RWPE1 (cell line): ENCODE data around the gene AMBRA1.
A peak's percentile ranks its signal among the peaks of the same experiment; 100 is the strongest.

ENCODE experiments used
- CTCF ChIA-PET: fragments of 350-600 bp; sonication (Branson Sonifier 250); formaldehyde crosslinking; extraction: SDS; loops from one replicate; lab custom pipeline; 2021; lab: Yijun Ruan, JAX
- POLR2A ChIA-PET: fragments of 400-600 bp; formaldehyde crosslinking; extraction: SDS; loops from one replicate; lab custom pipeline; 2020; ENCODE audit warnings: antibody characterized with exemption; ENCODE audit not compliant: low non-redundant PET; lab: Yijun Ruan, JAX
- DNase-seq: peaks from one replicate; pipeline ENCODE4 v3.0.0; 2012; ENCODE audit warnings: low spot score
- H3K27ac ChIP-seq: fragments of 450-650 bp; 2 replicates; pipeline ENCODE4 v1.5.1; 2017
- TF ChIP-seq, protein P1 (sequence below): fragments of 450-650 bp; conservative IDR thresholded peaks from 2 replicates; pipeline ENCODE4 v1.5.1; 2017; ENCODE audit warnings: low read depth, mild to moderate bottlenecking

AMBRA1 gene, protein sequence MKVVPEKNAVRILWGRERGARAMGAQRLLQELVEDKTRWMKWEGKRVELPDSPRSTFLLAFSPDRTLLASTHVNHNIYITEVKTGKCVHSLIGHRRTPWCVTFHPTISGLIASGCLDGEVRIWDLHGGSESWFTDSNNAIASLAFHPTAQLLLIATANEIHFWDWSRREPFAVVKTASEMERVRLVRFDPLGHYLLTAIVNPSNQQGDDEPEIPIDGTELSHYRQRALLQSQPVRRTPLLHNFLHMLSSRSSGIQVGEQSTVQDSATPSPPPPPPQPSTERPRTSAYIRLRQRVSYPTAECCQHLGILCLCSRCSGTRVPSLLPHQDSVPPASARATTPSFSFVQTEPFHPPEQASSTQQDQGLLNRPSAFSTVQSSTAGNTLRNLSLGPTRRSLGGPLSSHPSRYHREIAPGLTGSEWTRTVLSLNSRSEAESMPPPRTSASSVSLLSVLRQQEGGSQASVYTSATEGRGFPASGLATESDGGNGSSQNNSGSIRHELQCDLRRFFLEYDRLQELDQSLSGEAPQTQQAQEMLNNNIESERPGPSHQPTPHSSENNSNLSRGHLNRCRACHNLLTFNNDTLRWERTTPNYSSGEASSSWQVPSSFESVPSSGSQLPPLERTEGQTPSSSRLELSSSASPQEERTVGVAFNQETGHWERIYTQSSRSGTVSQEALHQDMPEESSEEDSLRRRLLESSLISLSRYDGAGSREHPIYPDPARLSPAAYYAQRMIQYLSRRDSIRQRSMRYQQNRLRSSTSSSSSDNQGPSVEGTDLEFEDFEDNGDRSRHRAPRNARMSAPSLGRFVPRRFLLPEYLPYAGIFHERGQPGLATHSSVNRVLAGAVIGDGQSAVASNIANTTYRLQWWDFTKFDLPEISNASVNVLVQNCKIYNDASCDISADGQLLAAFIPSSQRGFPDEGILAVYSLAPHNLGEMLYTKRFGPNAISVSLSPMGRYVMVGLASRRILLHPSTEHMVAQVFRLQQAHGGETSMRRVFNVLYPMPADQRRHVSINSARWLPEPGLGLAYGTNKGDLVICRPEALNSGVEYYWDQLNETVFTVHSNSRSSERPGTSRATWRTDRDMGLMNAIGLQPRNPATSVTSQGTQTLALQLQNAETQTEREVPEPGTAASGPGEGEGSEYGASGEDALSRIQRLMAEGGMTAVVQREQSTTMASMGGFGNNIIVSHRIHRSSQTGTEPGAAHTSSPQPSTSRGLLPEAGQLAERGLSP (N-terminal part only)

DNA sequence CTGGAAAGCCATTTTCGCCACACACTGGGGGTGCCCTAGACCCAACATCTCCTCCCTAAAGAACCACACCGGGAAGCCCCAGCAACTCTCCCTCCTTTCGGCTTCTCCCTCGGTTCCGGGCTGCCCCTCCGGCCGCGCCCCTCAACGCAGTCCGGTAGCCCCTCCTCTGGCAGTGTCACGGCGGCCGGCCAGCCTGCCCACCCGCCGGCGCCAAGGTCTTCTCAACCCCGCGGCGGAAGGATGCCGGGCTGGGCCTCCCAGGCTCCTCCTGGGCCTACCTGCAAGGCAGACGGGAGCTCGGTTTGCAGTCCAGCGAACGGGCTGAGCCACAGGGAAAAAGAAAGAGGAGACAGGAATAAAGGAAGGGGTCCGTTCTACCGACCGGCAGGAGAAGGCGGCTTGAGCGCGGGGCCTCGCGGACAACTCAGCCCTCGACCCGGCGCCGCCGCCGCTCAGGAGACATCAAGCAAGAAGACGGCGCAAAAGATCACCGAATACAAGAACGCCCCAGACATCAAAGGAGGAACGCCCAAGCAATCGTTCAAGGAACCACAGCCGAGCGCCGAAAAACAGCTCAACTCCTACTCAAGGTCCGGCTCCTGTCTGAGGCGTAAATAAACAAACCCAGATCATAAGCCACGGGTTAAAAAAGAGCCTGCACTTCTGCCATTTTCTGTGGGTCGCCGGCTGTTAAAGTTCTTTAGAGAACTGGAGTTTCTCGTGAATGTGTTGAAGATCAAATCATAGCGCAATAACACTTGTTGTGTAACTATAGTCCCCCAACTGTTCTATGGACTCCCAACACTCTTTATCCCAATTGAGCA is at the start of gene AMBRA1:
Gene AMBRA1 (minus strand): TSS at position 474 of the 824 bp plus-strand sequence. CDS start 45,643 bp downstream, outside the sequence.
- TF ChIP-seq, protein P1, sequence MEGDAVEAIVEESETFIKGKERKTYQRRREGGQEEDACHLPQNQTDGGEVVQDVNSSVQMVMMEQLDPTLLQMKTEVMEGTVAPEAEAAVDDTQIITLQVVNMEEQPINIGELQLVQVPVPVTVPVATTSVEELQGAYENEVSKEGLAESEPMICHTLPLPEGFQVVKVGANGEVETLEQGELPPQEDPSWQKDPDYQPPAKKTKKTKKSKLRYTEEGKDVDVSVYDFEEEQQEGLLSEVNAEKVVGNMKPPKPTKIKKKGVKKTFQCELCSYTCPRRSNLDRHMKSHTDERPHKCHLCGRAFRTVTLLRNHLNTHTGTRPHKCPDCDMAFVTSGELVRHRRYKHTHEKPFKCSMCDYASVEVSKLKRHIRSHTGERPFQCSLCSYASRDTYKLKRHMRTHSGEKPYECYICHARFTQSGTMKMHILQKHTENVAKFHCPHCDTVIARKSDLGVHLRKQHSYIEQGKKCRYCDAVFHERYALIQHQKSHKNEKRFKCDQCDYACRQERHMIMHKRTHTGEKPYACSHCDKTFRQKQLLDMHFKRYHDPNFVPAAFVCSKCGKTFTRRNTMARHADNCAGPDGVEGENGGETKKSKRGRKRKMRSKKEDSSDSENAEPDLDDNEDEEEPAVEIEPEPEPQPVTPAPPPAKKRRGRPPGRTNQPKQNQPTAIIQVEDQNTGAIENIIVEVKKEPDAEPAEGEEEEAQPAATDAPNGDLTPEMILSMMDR = no peak
- H3K27ac ChIP-seq = peak within 1 kb of the TSS; percentile 77
- CTCF ChIA-PET = interaction anchor here (0.6 kb wide), 2 partner anchors 205 to 225 kb away, joined by 3 read pairs; no protein-coding TSS in a partner anchor
- peak; percentile 72 for DNase-seq
- POLR2A ChIA-PET = interaction anchor here (0.5 kb wide), 1 partner anchor 18 kb away, joined by 3 read pairs; no protein-coding TSS in a partner anchor

DNA sequence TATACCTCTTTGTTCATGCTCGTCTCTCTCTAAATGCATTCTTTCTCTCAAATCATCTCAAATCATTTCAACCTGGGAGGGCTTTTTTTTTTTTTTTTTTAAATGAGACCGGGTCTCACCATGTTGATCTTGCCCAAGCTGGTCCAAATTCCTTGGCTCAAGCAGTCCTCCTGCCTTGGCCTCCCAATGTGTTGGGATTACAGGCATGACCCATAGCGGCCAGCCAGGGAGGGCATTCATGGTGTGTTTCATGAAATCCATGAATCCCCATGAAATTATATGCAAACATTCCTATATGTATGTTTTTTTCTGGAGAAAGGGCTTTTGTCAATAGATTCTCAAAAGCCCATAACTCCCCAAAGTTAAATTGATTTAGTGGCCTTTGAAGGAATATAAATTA is 49.7 kb upstream of the AMBRA1 start:
- POLR2A ChIA-PET = no interaction called here
- TF ChIP-seq, protein P1 = no peak
- no peak overlapping the region for H3K27ac ChIP-seq
- no peak for DNase-seq
- CTCF ChIA-PET = interaction anchor here (0.7 kb wide), 2 partner anchors 31 to 1085 kb away, joined by 3 to 6 read pairs; no protein-coding TSS in a partner anchor

DNA sequence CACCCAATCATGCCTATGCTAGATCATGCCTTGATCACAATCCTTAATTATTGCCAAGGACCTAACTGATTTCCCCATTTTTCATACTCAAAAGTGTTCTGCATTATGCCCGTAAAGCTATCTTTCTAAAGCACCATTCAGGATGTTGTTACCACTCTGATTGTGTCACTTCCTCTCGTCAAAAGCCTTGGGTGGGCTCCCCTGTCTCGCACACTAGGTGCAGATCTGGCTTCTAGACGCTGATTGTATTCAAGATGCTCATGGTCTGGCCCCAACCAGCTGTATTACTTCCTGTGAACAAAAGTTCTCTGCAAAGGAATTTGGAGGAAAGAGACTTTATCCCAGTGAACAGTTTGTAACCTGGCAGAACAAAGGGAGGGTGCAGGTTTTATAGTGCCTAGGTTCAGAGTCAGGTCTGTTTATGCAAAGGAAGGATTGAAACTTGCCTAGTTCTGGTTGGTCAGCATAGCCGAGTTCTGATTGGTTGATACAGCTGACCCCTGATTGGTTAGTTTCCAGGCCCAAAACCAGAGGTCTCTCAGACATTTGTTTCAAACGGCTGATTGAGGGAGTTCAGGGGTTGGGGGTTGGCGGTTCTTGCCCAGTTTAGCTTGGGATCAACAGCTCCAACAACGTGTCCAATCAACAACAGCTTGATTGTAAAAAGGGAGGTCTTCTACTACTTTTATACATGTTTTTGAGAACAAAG is 49.0 kb upstream of the AMBRA1 start:
- peak; percentile 17 for DNase-seq
- no peak overlapping the region for H3K27ac ChIP-seq
- ChIA-PET POLR2A (interaction anchor here (0.6 kb wide), 1 partner anchor 33 kb away, joined by 3 read pairs; no protein-coding TSS in a partner anchor), CTCF (no interaction called here)
- TF ChIP-seq, protein P1 = no peak

DNA sequence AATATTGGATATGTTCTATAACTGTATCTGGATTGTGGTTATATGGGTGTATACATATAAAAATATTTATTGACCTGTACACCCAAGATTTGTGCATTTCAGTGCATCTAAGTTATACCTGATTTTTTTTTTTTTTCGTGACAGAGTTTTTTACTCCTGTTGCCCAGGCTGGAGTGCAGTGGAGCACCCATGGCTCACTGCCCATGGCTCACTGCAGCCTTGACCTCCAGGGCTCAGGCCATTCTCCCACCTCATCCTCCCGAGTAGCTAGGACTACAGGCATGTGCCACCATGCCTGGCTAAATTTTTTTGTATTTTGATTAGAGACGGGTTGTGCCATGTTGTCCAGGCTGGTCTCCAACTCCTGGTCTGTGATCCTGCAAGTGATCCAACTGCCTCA is 47.8 kb upstream of the AMBRA1 start:
- DNase-seq = no peak
- ChIA-PET POLR2A (interaction anchor here (0.5 kb wide), 1 partner anchor 60 kb away, joined by 4 read pairs; no protein-coding TSS in a partner anchor), CTCF (no interaction called here)
- TF ChIP-seq, protein P1 = no peak
- no peak overlapping the region for H3K27ac ChIP-seq

DNA sequence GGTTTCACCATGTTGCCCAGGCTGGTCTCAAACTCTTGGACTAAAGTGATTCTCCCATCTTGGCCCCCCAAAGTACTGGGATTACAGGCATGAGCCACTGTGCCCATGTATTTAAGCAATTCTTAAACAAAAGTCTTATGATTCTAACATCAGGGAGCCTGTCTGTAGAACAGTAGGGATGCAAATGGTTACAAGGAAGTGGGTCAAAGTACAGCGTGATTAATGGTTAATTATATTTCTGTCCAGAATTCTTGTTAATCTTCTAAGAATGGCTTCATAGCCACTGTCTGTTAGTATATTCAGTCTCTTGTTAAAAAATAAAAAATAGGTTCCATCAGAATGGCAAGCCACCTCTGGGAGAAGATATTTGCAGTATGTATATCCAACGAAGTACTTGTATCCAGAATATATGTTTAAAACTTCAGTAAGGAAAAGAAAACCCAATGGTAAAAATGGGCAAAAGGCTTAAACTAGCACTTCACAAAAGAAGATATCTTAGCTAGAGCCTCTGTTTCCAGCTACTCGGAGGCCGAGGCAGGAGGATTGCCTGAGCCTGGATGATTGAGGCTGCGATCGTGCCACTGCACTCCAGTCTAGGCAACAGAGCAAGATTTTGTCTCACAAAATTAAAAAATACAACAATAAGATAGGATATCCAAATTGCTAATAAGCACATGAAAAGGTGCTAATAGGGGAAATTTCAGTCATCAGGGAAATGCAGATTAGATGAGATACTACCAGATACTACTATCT is 46.4 kb upstream of the AMBRA1 start:
- no peak overlapping the region for H3K27ac ChIP-seq
- ChIA-PET CTCF (interaction anchor here (0.6 kb wide), 1 partner anchor 19 kb away, joined by 3 read pairs; no protein-coding TSS in a partner anchor), POLR2A (no interaction called here)
- TF ChIP-seq, protein P1 = no peak
- no peak for DNase-seq
